Caki2 (cell line): ENCODE results near the gene MZF1. TPM values are rescaled to one million over a fixed set of nuclear protein-coding genes. Genes with fewer than 3 reads are reported as not detected.
"Not testable (repeated sequence)": the region's sequence is repeated elsewhere in the genome, so short reads cannot be mapped to it uniquely, and the experiment has no call there.

Experiments
- DNase-seq: peaks from one replicate; pipeline ENCODE4 v3.0.0-alpha.2; 2015; ENCODE audit warnings: low read depth
- in situ Hi-C: cut with HindIII; loops from 2 replicates; pipeline ENCODE4 v1.10.0; 2016; ENCODE audit warnings: low sequenced_read_pairs, low pct_unique_long_range_greater_than_20kb, mixed read lengths
- total RNA-seq: library from RNA; depleted of rRNA; stranded (reverse); fragments of >200 nt; shearing (Covaris generic); gene quantifications from 2 replicates; pipeline ENCODE4 v1.2.3, GENCODE V29; 2014; ENCODE audit warnings: low replicate concordance

The MZF1 gene
- total RNA-seq, 1 experiment from 2014 or later = 8.6 TPM

GRCh38 chr19:58547323-58548312 lies 25.5 kb downstream of the MZF1 start:
- in situ Hi-C loops = no loop called here

GRCh38 chr19:58546019-58546530 lies 27.1 kb downstream of the MZF1 start:
- no peak for DNase-seq
- in situ Hi-C loops = no loop called here

More at GRCh38 chr19:58547323-58548312, 25.5 kb downstream of the MZF1 start:
- no peak for DNase-seq

DNA sequence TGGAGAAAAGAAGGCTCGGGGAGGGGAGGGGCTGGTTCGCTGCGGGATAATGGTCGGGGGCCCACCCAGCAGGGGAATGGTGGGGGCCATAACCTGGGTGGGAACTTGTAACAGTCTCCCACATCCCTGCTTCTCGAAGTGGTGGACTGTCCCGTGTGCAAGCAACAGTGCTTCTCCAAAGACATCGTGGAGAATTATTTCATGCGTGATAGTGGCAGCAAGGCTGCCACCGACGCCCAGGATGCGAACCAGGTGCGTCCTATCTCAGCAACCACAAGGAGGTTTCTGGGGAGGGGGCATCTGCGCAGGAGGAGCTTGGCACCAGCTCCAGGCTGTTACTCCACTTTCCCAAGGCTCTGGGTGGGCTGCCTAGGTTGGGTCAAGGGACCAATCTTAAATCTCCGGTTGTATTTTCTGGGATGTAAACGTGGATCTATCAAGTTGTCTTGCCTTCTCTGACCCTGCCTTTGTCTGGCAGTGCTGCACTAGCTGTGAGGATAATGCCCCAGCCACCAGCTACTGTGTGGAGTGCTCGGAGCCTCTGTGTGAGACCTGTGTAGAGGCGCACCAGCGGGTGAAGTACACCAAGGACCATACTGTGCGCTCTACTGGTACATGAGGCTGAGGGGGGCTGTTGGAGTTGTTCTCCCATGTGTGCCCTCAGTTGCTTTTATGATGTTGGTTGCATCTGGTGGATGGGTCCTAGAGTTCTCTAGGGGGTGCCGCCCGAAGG lies 27.7 kb downstream of the MZF1 start:
- in situ Hi-C loops = no loop called here
- DNase-seq = no peak

DNA sequence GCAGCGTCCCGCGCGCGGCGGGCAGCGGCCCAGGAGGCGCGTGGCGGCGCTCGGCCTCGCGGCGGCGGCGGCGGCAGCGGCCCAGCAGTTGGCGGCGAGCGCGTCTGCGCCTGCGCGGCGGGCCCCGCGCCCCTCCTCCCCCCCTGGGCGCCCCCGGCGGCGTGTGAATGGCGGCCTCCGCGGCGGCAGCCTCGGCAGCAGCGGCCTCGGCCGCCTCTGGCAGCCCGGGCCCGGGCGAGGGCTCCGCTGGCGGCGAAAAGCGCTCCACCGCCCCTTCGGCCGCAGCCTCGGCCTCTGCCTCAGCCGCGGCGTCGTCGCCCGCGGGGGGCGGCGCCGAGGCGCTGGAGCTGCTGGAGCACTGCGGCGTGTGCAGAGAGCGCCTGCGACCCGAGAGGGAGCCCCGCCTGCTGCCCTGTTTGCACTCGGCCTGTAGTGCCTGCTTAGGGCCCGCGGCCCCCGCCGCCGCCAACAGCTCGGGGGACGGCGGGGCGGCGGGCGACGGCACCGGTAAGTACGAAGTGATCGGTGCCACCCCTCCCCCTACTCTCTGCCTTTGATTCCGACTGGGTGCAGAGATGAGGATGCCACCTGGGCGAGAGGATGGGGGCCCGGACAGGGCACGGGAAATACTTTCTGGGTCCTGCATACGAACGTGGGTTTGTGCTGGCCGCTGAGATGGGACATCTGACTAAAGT lies 28.4 kb downstream of the MZF1 start:
- no peak for DNase-seq
- in situ Hi-C loops = no loop called here

GRCh38 chr19:58543826-58544590 lies 29.1 kb downstream of the MZF1 start, which contains the start of gene TRIM28:
Gene TRIM28, plus strand, starts transcription at chr19:58544064. Its CDS starts 694 bp downstream, at chr19:58544758.
- in situ Hi-C loops = no loop called here
- peak; percentile 100 for DNase-seq

DNA sequence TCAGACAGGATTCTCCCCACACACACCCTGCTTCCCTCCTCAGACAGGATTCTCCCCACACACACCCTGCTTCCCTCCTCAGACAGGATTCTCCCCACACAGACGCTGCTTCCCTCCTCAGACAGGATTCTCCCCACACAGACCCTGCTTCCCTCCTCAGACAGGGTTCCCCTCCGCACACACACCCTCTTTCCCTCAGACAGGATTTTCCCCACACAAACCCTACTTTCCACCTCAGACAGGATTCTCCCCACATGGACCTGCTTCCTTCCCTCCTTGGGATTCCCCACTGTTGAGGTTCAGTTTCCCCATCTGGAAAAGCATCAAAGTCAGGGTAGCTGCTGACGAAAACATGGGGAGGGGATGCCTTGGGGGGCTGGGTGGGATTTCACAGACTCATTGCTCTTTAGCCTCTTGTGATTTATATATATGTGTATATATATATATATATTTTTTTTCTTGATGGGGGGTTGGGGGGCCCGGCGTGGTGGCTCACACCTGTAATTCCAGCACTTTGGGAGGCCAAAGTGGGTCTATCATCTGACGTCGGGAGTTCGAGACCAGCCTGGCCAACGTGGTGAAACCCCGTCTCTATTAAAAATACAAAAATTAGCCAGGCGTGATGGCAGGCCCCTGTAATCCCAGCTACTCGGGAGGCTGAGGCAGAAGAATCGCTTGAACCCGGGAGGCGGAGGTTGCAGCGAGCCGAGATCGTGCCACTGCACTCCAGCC lies 30.3 kb downstream of the MZF1 start:
- in situ Hi-C loops, DNase-seq: not testable (repeated sequence)

GRCh38 chr19:58539169-58539559 lies 34.0 kb downstream of the MZF1 start:
- in situ Hi-C loops = not testable (repeated sequence)

GRCh38 chr19:58538257-58539168 lies 34.6 kb downstream of the MZF1 start:
- in situ Hi-C loops = no loop called here
- DNase-seq = no peak

More at GRCh38 chr19:58539169-58539559, 34.0 kb downstream of the MZF1 start:
- DNase-seq = not testable (repeated sequence)

- no peak for DNase-seq
- in situ Hi-C loops = no loop called here
Measured at GRCh38 chr19:58536852-58537798, 36.0 kb downstream of the MZF1 start.

DNA sequence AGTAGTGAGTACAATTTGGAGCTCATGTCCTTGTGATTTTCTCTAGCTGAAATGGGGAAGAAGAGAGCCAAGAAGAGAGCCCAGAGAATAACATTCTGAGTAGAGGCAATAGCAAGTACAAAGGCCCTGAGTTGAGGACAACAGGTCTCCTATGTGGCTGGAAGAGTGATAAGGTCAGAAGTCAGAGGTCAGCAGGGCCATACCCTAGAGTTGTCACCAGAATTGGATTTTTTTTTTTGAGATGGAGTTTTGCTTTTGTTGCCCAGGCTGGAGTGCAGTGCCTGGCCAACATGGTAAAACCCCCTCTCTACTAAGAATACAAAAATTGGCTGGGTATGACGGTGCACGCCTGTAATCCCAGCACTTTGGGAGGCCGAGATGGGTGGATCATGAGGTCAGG lies 37.3 kb downstream of the MZF1 start:
- in situ Hi-C loops = no loop called here
- DNase-seq = no peak

- DNase-seq = no peak
- in situ Hi-C loops = no loop called here
Measured at GRCh38 chr19:58531034-58531840, 41.9 kb downstream of the MZF1 start.

- in situ Hi-C loops = no loop called here
- DNase-seq = no peak
Measured at GRCh38 chr19:58529405-58529804, 43.7 kb downstream of the MZF1 start.

- in situ Hi-C loops = no loop called here
- no peak for DNase-seq
Measured at GRCh38 chr19:58522709-58523108, 50.4 kb downstream of the MZF1 start.

DNA sequence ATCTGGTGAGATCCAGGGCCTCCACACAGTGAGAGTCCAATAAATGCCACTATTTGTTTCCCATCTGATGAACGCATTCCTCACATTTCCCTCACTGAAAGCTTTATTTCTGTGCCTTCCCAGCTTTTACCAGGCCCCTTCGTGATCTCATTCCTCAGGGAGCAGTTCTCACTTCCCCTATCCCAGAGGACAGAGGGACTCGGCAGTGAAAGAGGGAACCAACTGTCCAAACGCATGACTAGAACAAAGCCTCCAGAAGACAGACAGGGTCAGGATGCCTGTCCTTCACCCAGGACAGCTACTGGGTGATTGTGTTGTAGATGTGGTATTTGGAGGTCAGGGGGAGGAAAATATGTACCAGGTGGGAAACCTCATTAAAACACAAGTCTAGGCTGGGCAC lies 51.5 kb downstream of the MZF1 start:
- in situ Hi-C loops = no loop called here
- DNase-seq = no peak
